Activated CD8-positive, alpha-beta T cell treated with anti-CD3 and anti-CD28 coated beads, Interleukin-2, amount 10 ng/mL, durations not matched to agents 7 days and 5 days (primary cell): Measurements from ENCODE around the gene NFKBIZ. TPM values are rescaled to one million over a fixed set of nuclear protein-coding genes. Genes with fewer than 3 reads are reported as not detected.

ENCODE experiments used
- ATAC-seq: fragments of 150-1000 bp; cut with Tn5 transposase; one replicate; pipeline ENCODE4 v1.10.0; 2021; ENCODE audit warnings: moderate library complexity
- CTCF ChIA-PET: fragments of 350-600 bp; sonication (Branson Sonifier 250); formaldehyde crosslinking; loops from one replicate; lab custom pipeline; 2021; ENCODE audit warnings: antibody characterized with exemption; lab: Charles Lee
- POLR2A ChIA-PET: fragments of 350-600 bp; sonication (Branson Sonifier 250); formaldehyde crosslinking; loops from one replicate; lab custom pipeline; 2021; ENCODE audit warnings: antibody characterized with exemption; lab: Charles Lee
- DNase-seq: peaks from one replicate; pipeline ENCODE4 v3.0.0-alpha.2; 2020
- H3K27ac Mint-ChIP-seq: one replicate; pipeline ENCODE4 v1.8.0; 2021; ENCODE audit warnings: mild to moderate bottlenecking, mixed read lengths
- H3K27me3 Mint-ChIP-seq: one replicate; pipeline ENCODE4 v1.8.0; 2021; ENCODE audit warnings: low read depth, mixed read lengths
- H3K36me3 Mint-ChIP-seq: one replicate; pipeline ENCODE4 v1.8.0; 2021; ENCODE audit warnings: low read depth, mixed read lengths
- H3K4me1 Mint-ChIP-seq: one replicate; pipeline ENCODE4 v1.8.0; 2021; ENCODE audit warnings: low read depth, mixed read lengths
- H3K4me3 Mint-ChIP-seq: one replicate; pipeline ENCODE4 v1.8.0; 2021; ENCODE audit warnings: mild to moderate bottlenecking, mixed read lengths
- H3K9me3 Mint-ChIP-seq: one replicate; pipeline ENCODE4 v1.8.0; 2022; ENCODE audit warnings: mixed read lengths; ENCODE audit not compliant: insufficient read depth
- total RNA-seq, 2 experiments: library from RNA; stranded (reverse); gene quantifications; one replicate each; pipeline ENCODE4 v1.2.3, GENCODE V29; 2021

NFKBIZ gene
- total RNA-seq, 2 experiments from 2014 or later = 45.3 to 48.1 TPM

GRCh38 chr3:101812895-101813294 is 36.4 kb upstream of the NFKBIZ start:
- H3K27ac Mint-ChIP-seq = no peak overlapping the region
- H3K27me3 Mint-ChIP-seq = no peaks in the 10 kb centered on the region
- ATAC-seq (no peak), DNase-seq (no peak)
- H3K4me3 Mint-ChIP-seq = no peak overlapping the region
- CTCF ChIA-PET = interaction anchor here (0.8 to 8.9 kb wide), 11 partner anchors 8 to 417 kb away, joined by 3 to 230 read pairs (median 6); partner anchors contain the start of gene NFKBIZ
- H3K9me3 Mint-ChIP-seq = no peaks in the 10 kb centered on the region
- H3K36me3 Mint-ChIP-seq = peaks cover 24% of the 10 kb centered on the region
- POLR2A ChIA-PET = no interaction called here
- peaks cover 52% of the 10 kb centered on the region for H3K4me1 Mint-ChIP-seq

- no peak overlapping the region for H3K27ac Mint-ChIP-seq
- ChIA-PET POLR2A (interaction anchor here (1.0 to 1.6 kb wide), 4 partner anchors 14 to 411 kb away, joined by 4 to 12 read pairs (median 5); partner anchors contain the start of gene NFKBIZ), CTCF (interaction anchor here (0.7 to 8.9 kb wide), 19 partner anchors 9 to 722 kb away, joined by 3 to 230 read pairs (median 4); partner anchors contain the start of gene NFKBIZ)
- H3K4me1 Mint-ChIP-seq = peaks cover 46% of the 10 kb centered on the region
- H3K9me3 Mint-ChIP-seq = no peaks in the 10 kb centered on the region
- DNase-seq = no peak
- ATAC-seq = no peak
- no peak overlapping the region for H3K4me3 Mint-ChIP-seq
- H3K36me3 Mint-ChIP-seq = peaks cover 31% of the 10 kb centered on the region
- H3K27me3 Mint-ChIP-seq = no peaks in the 10 kb centered on the region
Observed at GRCh38 chr3:101813817-101814440, 35.4 kb upstream of the NFKBIZ start.

- Mint-ChIP-seq H3K27ac (no peak overlapping the region), H3K4me3 (no peak overlapping the region), H3K9me3 (no peaks in the 10 kb centered on the region), H3K27me3 (no peaks in the 10 kb centered on the region), H3K4me1 (peaks cover 37% of the 10 kb centered on the region), H3K36me3 (peaks cover 37% of the 10 kb centered on the region)
- ChIA-PET CTCF (interaction anchor here (0.9 to 8.9 kb wide), 12 partner anchors 9 to 721 kb away, joined by 3 to 230 read pairs (median 9); partner anchors contain the start of gene NFKBIZ), POLR2A (interaction anchor here (1.3 to 1.6 kb wide), 2 partner anchors 35 to 411 kb away, joined by 4 to 12 read pairs; partner anchors contain the start of gene NFKBIZ)
- DNase-seq (no peak), ATAC-seq (no peak)
Observed at GRCh38 chr3:101814835-101815234, 34.5 kb upstream of the NFKBIZ start.

GRCh38 chr3:101816215-101817149 is 32.8 kb upstream of the NFKBIZ start:
- no peak for ATAC-seq

GRCh38 chr3:101817992-101818391 is 31.3 kb upstream of the NFKBIZ start:
- Mint-ChIP-seq H3K27ac (no peak overlapping the region), H3K9me3 (no peaks in the 10 kb centered on the region), H3K4me3 (no peak overlapping the region), H3K27me3 (no peaks in the 10 kb centered on the region), H3K4me1 (peaks cover 16% of the 10 kb centered on the region), H3K36me3 (peaks cover 51% of the 10 kb centered on the region)
- DNase-seq = no peak
- POLR2A ChIA-PET = interaction anchor here (0.7 to 2.3 kb wide), 5 partner anchors 10 to 1889 kb away, joined by 3 to 13 read pairs (median 6); partner anchors contain the start of gene NFKBIZ
- CTCF ChIA-PET = interaction anchor here (0.9 to 3.3 kb wide), 9 partner anchors 9 to 718 kb away, joined by 3 to 29 read pairs (median 4); partner anchors contain the start of gene NFKBIZ
- ATAC-seq = no peak

More at GRCh38 chr3:101816215-101817149, 32.8 kb upstream of the NFKBIZ start:
- no peak overlapping the region for H3K4me3 Mint-ChIP-seq
- no peaks in the 10 kb centered on the region for H3K27me3 Mint-ChIP-seq
- peaks cover 41% of the 10 kb centered on the region for H3K36me3 Mint-ChIP-seq
- H3K4me1 Mint-ChIP-seq = peaks cover 22% of the 10 kb centered on the region
- H3K27ac Mint-ChIP-seq = no peak overlapping the region
- ChIA-PET CTCF (interaction anchor here (1.1 to 3.3 kb wide), 8 partner anchors 7 to 412 kb away, joined by 3 to 29 read pairs (median 4); partner anchors contain the start of gene NFKBIZ), POLR2A (interaction anchor here (0.9 to 2.3 kb wide), 5 partner anchors 13 to 409 kb away, joined by 3 to 13 read pairs (median 6); partner anchors contain the start of gene NFKBIZ)
- no peaks in the 10 kb centered on the region for H3K9me3 Mint-ChIP-seq
- DNase-seq = no peak

- Mint-ChIP-seq H3K27ac (no peak overlapping the region), H3K27me3 (no peaks in the 10 kb centered on the region), H3K36me3 (peaks cover 55% of the 10 kb centered on the region), H3K9me3 (no peaks in the 10 kb centered on the region), H3K4me1 (peaks cover 5% of the 10 kb centered on the region), H3K4me3 (no peak overlapping the region)
- ChIA-PET CTCF (interaction anchor here (1.3 to 1.4 kb wide), 2 partner anchors 14 to 406 kb away, joined by 4 read pairs; no protein-coding TSS in a partner anchor), POLR2A (no interaction called here)
- DNase-seq = no peak
- no peak for ATAC-seq
Observed at GRCh38 chr3:101819649-101820206, 29.6 kb upstream of the NFKBIZ start.

- H3K27ac Mint-ChIP-seq = no peak overlapping the region
- H3K4me3 Mint-ChIP-seq = no peak overlapping the region
- H3K4me1 Mint-ChIP-seq = peaks cover 13% of the 10 kb centered on the region
- no peaks in the 10 kb centered on the region for H3K27me3 Mint-ChIP-seq
- ATAC-seq (no peak), DNase-seq (no peak)
- CTCF ChIA-PET = interaction anchor here (1.1 to 3.7 kb wide), 9 partner anchors 7 to 408 kb away, joined by 3 to 21 read pairs (median 6); no protein-coding TSS in a partner anchor
- POLR2A ChIA-PET = interaction anchor here (1.5 kb wide), 1 partner anchor 28 kb away, joined by 10 read pairs; the partner anchor contains the start of gene NFKBIZ
- H3K36me3 Mint-ChIP-seq = peaks cover 56% of the 10 kb centered on the region
- no peaks in the 10 kb centered on the region for H3K9me3 Mint-ChIP-seq
Observed at GRCh38 chr3:101821503-101821902, 27.8 kb upstream of the NFKBIZ start.

GRCh38 chr3:101823525-101823924 is 25.8 kb upstream of the NFKBIZ start:
- H3K27me3 Mint-ChIP-seq = no peaks in the 10 kb centered on the region
- no peak overlapping the region for H3K4me3 Mint-ChIP-seq
- POLR2A ChIA-PET = interaction anchor here (0.9 to 1.3 kb wide), 2 partner anchors 26 to 30 kb away, joined by 3 to 14 read pairs; partner anchors contain the start of gene NFKBIZ
- ATAC-seq = no peak
- peaks cover 26% of the 10 kb centered on the region for H3K4me1 Mint-ChIP-seq
- DNase-seq = no peak
- H3K27ac Mint-ChIP-seq = no peak overlapping the region
- no peaks in the 10 kb centered on the region for H3K9me3 Mint-ChIP-seq
- peaks cover 39% of the 10 kb centered on the region for H3K36me3 Mint-ChIP-seq
- CTCF ChIA-PET = interaction anchor here (1.7 to 3.7 kb wide), 6 partner anchors 9 to 406 kb away, joined by 5 to 21 read pairs (median 8); no protein-coding TSS in a partner anchor

- DNase-seq (no peak), ATAC-seq (no peak)
- ChIA-PET POLR2A (interaction anchor here (1.3 kb wide), 1 partner anchor 25 kb away, joined by 14 read pairs; the partner anchor contains the start of gene NFKBIZ), CTCF (interaction anchor here (0.6 to 3.7 kb wide), 6 partner anchors 11 to 401 kb away, joined by 3 to 21 read pairs (median 7); no protein-coding TSS in a partner anchor)
- Mint-ChIP-seq H3K9me3 (no peaks in the 10 kb centered on the region), H3K36me3 (peaks cover 39% of the 10 kb centered on the region), H3K27me3 (no peaks in the 10 kb centered on the region), H3K4me1 (peaks cover 37% of the 10 kb centered on the region), H3K4me3 (no peak overlapping the region), H3K27ac (no peak overlapping the region)
Observed at GRCh38 chr3:101824702-101825101, 24.6 kb upstream of the NFKBIZ start.

- no peak overlapping the region for H3K4me3 Mint-ChIP-seq
- ChIA-PET POLR2A (interaction anchor here (16.4 kb wide), 1 partner anchor 25 kb away, joined by 298 read pairs; the partner anchor contains the start of gene NFKBIZ), CTCF (interaction anchor here (2.5 kb wide), 1 partner anchor 12 kb away, joined by 17 read pairs; no protein-coding TSS in a partner anchor)
- H3K27ac Mint-ChIP-seq = peak overlapping the region; percentile 88
- H3K4me1 Mint-ChIP-seq = peaks cover 48% of the 10 kb centered on the region
- H3K9me3 Mint-ChIP-seq = no peaks in the 10 kb centered on the region
- ATAC-seq (no peak), DNase-seq (no peak)
- peaks cover 27% of the 10 kb centered on the region for H3K36me3 Mint-ChIP-seq
- H3K27me3 Mint-ChIP-seq = no peaks in the 10 kb centered on the region
Observed at GRCh38 chr3:101825904-101826445, 23.3 kb upstream of the NFKBIZ start.
